Tibial artery (tissue), 4 donors: ENCODE results near the gene LCMT1.
A peak's percentile ranks its signal among the peaks of the same experiment; 100 is the strongest.

Source experiments
- DNase-seq, 2 donors: peaks; one replicate each; pipeline ENCODE4 v3.0.0-alpha.2; 2019
- H3K27ac ChIP-seq, 2 donors: fragments of 200-600 bp; sonication (generic) in 1 of 2; 1 replicate in 1 of 2; 2 replicates in 1 of 2; pipeline ENCODE4 v1.5.1; 2018 to 2019; ENCODE audit warnings: mild to moderate bottlenecking in 1 of 2
- H3K27me3 ChIP-seq, 2 donors: fragments of 200-600 bp; sonication (generic) in 1 of 2; one replicate each; pipeline versions ENCODE4 v1.5.1 to v1.6.0; 2016 to 2019
- H3K36me3 ChIP-seq, 3 donors: fragments of 200-600 bp; sonication (generic) in 2 of 3; one replicate each; pipeline ENCODE4 v1.5.1; 2016 to 2019; ENCODE audit warnings: mild to moderate bottlenecking in 2 of 3
- H3K4me1 ChIP-seq, 4 donors: fragments of 200-600 bp; sonication (generic) in 2 of 4; 1 replicate in 3 of 4; 2 replicates in 1 of 4; pipeline ENCODE4 v1.5.1; 2016 to 2019
- H3K4me3 ChIP-seq, 2 donors: fragments of 200-600 bp; sonication (generic) in 1 of 2; 1 replicate in 1 of 2; 2 replicates in 1 of 2; pipeline ENCODE4 v1.5.1; 2018 to 2019; ENCODE audit warnings: mild to moderate bottlenecking in 2 of 2
- H3K9me3 ChIP-seq, 3 donors: fragments of 200-600 bp; sonication (generic) in 1 of 3; one replicate each; pipeline ENCODE4 v1.5.1; 2016 to 2019
- CTCF ChIP-seq, 2 experiments: fragments of 200-600 bp in 1 of 2; fragments of 450-650 bp in 1 of 2; IDR thresholded peaks; one replicate each; pipeline ENCODE4 v1.5.1; 2017 to 2019; ENCODE audit warnings: antibody characterized with exemption in 2 of 2, mild to moderate bottlenecking in 1 of 2, moderate library complexity in 1 of 2
- intact Hi-C: fragments of 100-400 bp; cut with DNase I; formaldehyde crosslinking; loops from one replicate; pipeline ENCODE4 v1.15.0; 2023; ENCODE audit warnings: low total_unique reads

The LCMT1 gene

GRCh38 chr16:25066426-25066746, 45.2 kb upstream of the LCMT1 start:
- H3K27ac ChIP-seq: peak overlapping the region; percentile 91 to 97
- intact Hi-C loops: loop anchor here (5.0 kb wide), 1 partner anchor 41 kb away; no protein-coding TSS in a partner anchor
- peak overlapping the region; percentile 75 to 93 for H3K4me3 ChIP-seq
- no peak for DNase-seq
- no peaks in the 10 kb centered on the region for H3K27me3 ChIP-seq
- H3K4me1 ChIP-seq: peaks cover 0 to 14% (median 8%) of the 10 kb centered on the region in 4 donors
- TF ChIP-seq CTCF (IDR thresholded peaks at IDR 0.05): no peak
- H3K36me3 ChIP-seq: no peaks in the 10 kb centered on the region
- no peaks in the 10 kb centered on the region for H3K9me3 ChIP-seq

- no peak for TF ChIP-seq CTCF (IDR thresholded peaks at IDR 0.05)
- Histone ChIP-seq H3K4me1 (peaks cover 0 to 14% (median 8%) of the 10 kb centered on the region in 4 donors), H3K27me3 (no peaks in the 10 kb centered on the region), H3K9me3 (no peaks in the 10 kb centered on the region), H3K36me3 (no peaks in the 10 kb centered on the region), H3K4me3 (peak overlapping the region; percentile 75 to 93), H3K27ac (peak overlapping the region; percentile 91 to 97)
- DNase-seq: peak; percentile 71 to 92
- intact Hi-C loops: loop anchor here (5.0 kb wide), 1 partner anchor 40 kb away; no protein-coding TSS in a partner anchor
Measured at GRCh38 chr16:25066747-25067631, 44.6 kb upstream of the LCMT1 start.

GRCh38 chr16:25073854-25074253, 37.7 kb upstream of the LCMT1 start:
- Histone ChIP-seq H3K27me3 (no peaks in the 10 kb centered on the region), H3K4me1 (no peaks in the 10 kb centered on the region), H3K9me3 (no peaks in the 10 kb centered on the region), H3K27ac (no peak overlapping the region), H3K4me3 (no peak overlapping the region), H3K36me3 (no peaks in the 10 kb centered on the region)
- no peak for DNase-seq
- no peak for TF ChIP-seq CTCF (IDR thresholded peaks at IDR 0.05)
- intact Hi-C loops: no loop called here

- intact Hi-C loops: no loop called here
- H3K27me3 ChIP-seq: no peaks in the 10 kb centered on the region
- H3K4me3 ChIP-seq: no peak overlapping the region
- no peaks in the 10 kb centered on the region for H3K9me3 ChIP-seq
- no peak overlapping the region for H3K27ac ChIP-seq
- no peaks in the 10 kb centered on the region for H3K4me1 ChIP-seq
- H3K36me3 ChIP-seq: no peaks in the 10 kb centered on the region
- DNase-seq: no peak
- TF ChIP-seq CTCF (IDR thresholded peaks at IDR 0.05): no peak
Measured at GRCh38 chr16:25078386-25078978, 33.1 kb upstream of the LCMT1 start.

- H3K9me3 ChIP-seq: no peaks in the 10 kb centered on the region
- intact Hi-C loops: no loop called here
- H3K4me1 ChIP-seq: no peaks in the 10 kb centered on the region
- no peaks in the 10 kb centered on the region for H3K27me3 ChIP-seq
- TF ChIP-seq CTCF (IDR thresholded peaks at IDR 0.05): no peak
- H3K27ac ChIP-seq: no peak overlapping the region
- no peaks in the 10 kb centered on the region for H3K36me3 ChIP-seq
- no peak overlapping the region for H3K4me3 ChIP-seq
- no peak for DNase-seq
Measured at GRCh38 chr16:25079637-25080378, 31.7 kb upstream of the LCMT1 start.
